ENCODE measurements around the gene MRC1.

- no peak for TF ChIP-seq CTCF (conservative IDR thresholded peaks at IDR 0.05)
- no peak for TF ChIP-seq ZFX (IDR thresholded peaks at IDR 0.05)
These were observed 74.5 kb downstream of the MRC1 start for GRCh38 chr10:17883621-17884020.
